Panc1 (cell line): ENCODE data around the gene CDKAL1. TPM values are rescaled to one million over a fixed set of nuclear protein-coding genes. Genes with fewer than 3 reads are reported as not detected.
A peak's percentile ranks its signal among the peaks of the same experiment; 100 is the strongest.

Experiments
- ATAC-seq: fragments of 200-7000 bp; cut with Tn5 transposase; 2 replicates; pipeline ENCODE4 v1.9.1; 2020; ENCODE audit warnings: mild to moderate bottlenecking, moderate library complexity
- BruUV-seq: library from RNA; stranded (reverse); fragments of 400-500 nt; replicated peaks from 2 replicates; lab custom pipeline; 2021; lab: Mats Ljungman, UMichigan
- CTCF ChIA-PET: fragments of 300-600 bp; sonication (Branson Sonifier 250); formaldehyde crosslinking; loops from one replicate; lab custom pipeline; 2022; ENCODE audit warnings: antibody characterized with exemption; lab: Charles Lee
- POLR2A ChIA-PET: fragments of 300-600 bp; sonication (Branson Sonifier 250); formaldehyde crosslinking; loops from one replicate; lab custom pipeline; 2022; ENCODE audit warnings: antibody characterized with exemption; lab: Charles Lee
- DNase-seq: peaks from one replicate; pipeline ENCODE4 v3.0.0-alpha.2; 2010; ENCODE audit warnings: low read depth, low spot score
- H3K27ac ChIP-seq: 2 replicates; pipeline ENCODE4 v1.5.1; 2011; ENCODE audit warnings: mild to moderate bottlenecking, low read length, inconsistent platforms
- H3K27me3 ChIP-seq: fragments of 200-500 bp; sonication (Bioruptor generic); 2 replicates; pipeline ENCODE4 v1.6.0; 2014; ENCODE audit warnings: low read length, inconsistent platforms; ENCODE audit not compliant: control insufficient read depth, insufficient read depth
- H3K36me3 ChIP-seq: fragments of 200-500 bp; sonication (Bioruptor generic); 2 replicates; pipeline ENCODE4 v1.5.1; 2014; ENCODE audit warnings: inconsistent platforms, mild to moderate bottlenecking, low read length, moderate library complexity; ENCODE audit not compliant: control insufficient read depth, insufficient read depth
- H3K4me1 ChIP-seq: 2 replicates; pipeline ENCODE4 v1.5.1; 2011; ENCODE audit warnings: inconsistent platforms, mild to moderate bottlenecking, low read length, moderate library complexity; ENCODE audit not compliant: control insufficient read depth, insufficient read depth
- H3K4me3 ChIP-seq, 2 experiments: 2 replicates each; pipeline ENCODE4 v1.5.1; 2011 to 2012; ENCODE audit warnings: low read depth in 2 of 2, low read length in 2 of 2, mild to moderate bottlenecking in 2 of 2, inconsistent platforms in 1 of 2, moderate library complexity in 1 of 2
- H3K9me3 ChIP-seq: fragments of 200-500 bp; sonication (Bioruptor generic); 2 replicates; pipeline ENCODE4 v1.5.1; 2014; ENCODE audit warnings: low read depth, mild to moderate bottlenecking, inconsistent platforms, low read length, moderate library complexity; ENCODE audit not compliant: control insufficient read depth, insufficient read depth
- CTCF ChIP-seq: fragments of 450-650 bp; IDR thresholded peaks from 2 replicates; pipeline ENCODE4 v1.5.1; 2017; ENCODE audit warnings: mild to moderate bottlenecking
- POLR2AphosphoS5 ChIP-seq: IDR thresholded peaks from 2 replicates; pipeline ENCODE4 v1.6.1; 2012; ENCODE audit warnings: mild to moderate bottlenecking, low read depth, low read length, moderate library complexity
- SIN3A ChIP-seq: IDR thresholded peaks from 2 replicates; pipeline ENCODE4 v1.6.1; 2012; ENCODE audit warnings: low read depth, mild to moderate bottlenecking, low read length, moderate library complexity, borderline replicate concordance; ENCODE audit not compliant: insufficient read depth
- TCF7L2 ChIP-seq: IDR thresholded peaks from 2 replicates; pipeline ENCODE4 v1.6.1; 2011; ENCODE audit warnings: mild to moderate bottlenecking, low read depth, low read length, inconsistent platforms
- in situ Hi-C: cut with HindIII; loops from 2 replicates; pipeline ENCODE4 v1.10.0; 2016; ENCODE audit warnings: low sequenced_read_pairs, low pct_unique_long_range_greater_than_20kb
- intact Hi-C: fragments of 100-400 bp; cut with micrococcal nuclease; formaldehyde crosslinking; loops from one replicate; pipeline ENCODE4 v1.10.0; 2022; ENCODE audit not compliant: unreplicated experiment
- total RNA-seq: library from RNA; stranded (reverse); gene quantifications from one replicate; pipeline ENCODE4 v1.2.1, GENCODE V29; 2021; ENCODE audit not compliant: unreplicated experiment
- TF ChIP-seq, protein P1 (sequence below), 2 experiments: IDR thresholded peaks; 2 replicates each; pipeline ENCODE4 v1.6.1; 2011 to 2012; ENCODE audit warnings: low read depth in 2 of 2, control low read depth in 1 of 2, low read length in 1 of 2, mild to moderate bottlenecking in 1 of 2, moderate library complexity in 1 of 2; ENCODE audit not compliant: insufficient read depth in 1 of 2

The CDKAL1 gene
- total RNA-seq, 1 experiment from 2014 or later = 14.5 TPM

DNA sequence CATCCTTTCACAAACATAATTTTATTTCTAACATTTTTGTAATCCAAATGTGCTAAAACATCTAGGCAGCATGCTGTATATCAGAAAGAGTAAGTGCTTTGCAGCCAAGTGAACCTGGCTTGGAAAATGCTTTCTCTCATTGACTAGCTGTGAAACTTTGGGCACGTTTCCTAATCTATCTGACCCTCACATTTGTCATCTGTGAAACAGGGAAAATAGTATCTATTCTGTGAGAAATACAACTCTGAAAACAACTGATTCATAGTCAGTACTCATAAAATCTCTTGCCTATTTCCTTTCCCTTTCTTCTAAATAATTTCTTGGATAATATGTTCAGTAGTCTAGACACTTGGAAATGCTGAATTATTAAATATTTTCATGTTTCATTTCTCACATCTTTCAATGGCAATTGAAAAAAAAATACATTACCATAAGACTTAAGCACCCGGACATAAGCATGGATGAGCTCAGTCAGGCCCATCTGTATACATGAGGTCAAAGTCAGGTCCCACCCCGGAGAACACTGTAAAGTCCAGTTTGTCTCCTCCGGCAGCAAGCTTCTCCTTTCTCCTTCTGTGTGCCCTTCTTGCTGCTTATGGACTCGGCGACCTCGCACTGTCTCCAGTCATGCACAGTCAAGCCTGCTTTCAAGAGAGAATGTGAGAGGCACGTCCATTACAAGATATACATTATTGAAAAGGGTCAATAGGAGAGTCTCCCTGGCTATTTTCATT is 604.2 kb downstream of the CDKAL1 start:
- intact Hi-C loops = no loop called here
- TF ChIP-seq, protein P1, sequence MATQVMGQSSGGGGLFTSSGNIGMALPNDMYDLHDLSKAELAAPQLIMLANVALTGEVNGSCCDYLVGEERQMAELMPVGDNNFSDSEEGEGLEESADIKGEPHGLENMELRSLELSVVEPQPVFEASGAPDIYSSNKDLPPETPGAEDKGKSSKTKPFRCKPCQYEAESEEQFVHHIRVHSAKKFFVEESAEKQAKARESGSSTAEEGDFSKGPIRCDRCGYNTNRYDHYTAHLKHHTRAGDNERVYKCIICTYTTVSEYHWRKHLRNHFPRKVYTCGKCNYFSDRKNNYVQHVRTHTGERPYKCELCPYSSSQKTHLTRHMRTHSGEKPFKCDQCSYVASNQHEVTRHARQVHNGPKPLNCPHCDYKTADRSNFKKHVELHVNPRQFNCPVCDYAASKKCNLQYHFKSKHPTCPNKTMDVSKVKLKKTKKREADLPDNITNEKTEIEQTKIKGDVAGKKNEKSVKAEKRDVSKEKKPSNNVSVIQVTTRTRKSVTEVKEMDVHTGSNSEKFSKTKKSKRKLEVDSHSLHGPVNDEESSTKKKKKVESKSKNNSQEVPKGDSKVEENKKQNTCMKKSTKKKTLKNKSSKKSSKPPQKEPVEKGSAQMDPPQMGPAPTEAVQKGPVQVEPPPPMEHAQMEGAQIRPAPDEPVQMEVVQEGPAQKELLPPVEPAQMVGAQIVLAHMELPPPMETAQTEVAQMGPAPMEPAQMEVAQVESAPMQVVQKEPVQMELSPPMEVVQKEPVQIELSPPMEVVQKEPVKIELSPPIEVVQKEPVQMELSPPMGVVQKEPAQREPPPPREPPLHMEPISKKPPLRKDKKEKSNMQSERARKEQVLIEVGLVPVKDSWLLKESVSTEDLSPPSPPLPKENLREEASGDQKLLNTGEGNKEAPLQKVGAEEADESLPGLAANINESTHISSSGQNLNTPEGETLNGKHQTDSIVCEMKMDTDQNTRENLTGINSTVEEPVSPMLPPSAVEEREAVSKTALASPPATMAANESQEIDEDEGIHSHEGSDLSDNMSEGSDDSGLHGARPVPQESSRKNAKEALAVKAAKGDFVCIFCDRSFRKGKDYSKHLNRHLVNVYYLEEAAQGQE (IDR thresholded peaks at IDR 0.05; ENCODE audit: insufficient read depth in 1 of 2, low read depth in 2 of 2, low read length in 1 of 2) = no peak
- TF ChIP-seq CTCF (no peak), SIN3A (no peak), POLR2AphosphoS5 (no peak), TCF7L2 (no peak)
- Histone ChIP-seq H3K9me3 (no peaks in the 10 kb centered on the region), H3K36me3 (no peaks in the 10 kb centered on the region), H3K27me3 (no peaks in the 10 kb centered on the region), H3K4me1 (no peaks in the 10 kb centered on the region), H3K4me3 (no peak overlapping the region), H3K27ac (peak overlapping the region; percentile 34; the same call in 1 of the 2 replicates)
- no TSS peak for BruUV-seq
- in situ Hi-C loops = no loop called here
- no peak for ATAC-seq
- ChIA-PET POLR2A (no interaction called here), CTCF (no interaction called here)
- no peak for DNase-seq

DNA sequence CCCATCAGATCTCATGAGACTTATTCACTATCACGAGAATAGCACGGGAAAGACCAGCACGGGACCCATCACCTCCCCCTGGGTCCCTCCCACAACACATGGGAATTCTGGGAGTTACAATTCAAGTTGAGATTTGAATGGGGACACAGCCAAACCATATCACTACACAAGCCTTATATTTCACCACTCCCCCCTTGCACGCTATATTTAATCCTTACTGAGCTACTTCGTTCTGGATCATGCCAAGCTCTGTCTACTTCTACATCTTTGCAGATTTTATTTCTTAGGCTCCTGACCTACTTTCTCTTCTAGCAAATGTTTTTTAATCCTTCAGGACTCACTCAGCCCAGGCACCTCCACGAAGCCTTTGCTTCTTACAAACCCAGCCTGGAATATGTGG is 606.7 kb downstream of the CDKAL1 start:
- Histone ChIP-seq H3K4me3 (no peak overlapping the region), H3K4me1 (no peaks in the 10 kb centered on the region), H3K27ac (no peak overlapping the region), H3K27me3 (no peaks in the 10 kb centered on the region), H3K9me3 (no peaks in the 10 kb centered on the region), H3K36me3 (no peaks in the 10 kb centered on the region)
- no TSS peak for BruUV-seq
- in situ Hi-C loops = no loop called here
- POLR2A ChIA-PET = no interaction called here
- CTCF ChIA-PET = no interaction called here
- intact Hi-C loops = no loop called here
- ATAC-seq (no peak), DNase-seq (no peak)
- TF ChIP-seq TCF7L2 (no peak), POLR2AphosphoS5 (no peak), SIN3A (no peak), CTCF (no peak)
- TF ChIP-seq, protein P1 (IDR thresholded peaks at IDR 0.05; ENCODE audit: insufficient read depth in 1 of 2, low read depth in 2 of 2, low read length in 1 of 2) = no peak
